HT-29 (cell line): ENCODE data around the gene PCDHGA8. TPM values are rescaled to one million over a fixed set of nuclear protein-coding genes. Genes with fewer than 3 reads are reported as not detected.
"Not testable (repeated sequence)": the region's sequence is repeated elsewhere in the genome, so short reads cannot be mapped to it uniquely, and the experiment has no call there.

Source experiments
- DNase-seq: peaks from one replicate; pipeline ENCODE4 v3.0.0-alpha.2; 2015; ENCODE audit warnings: low spot score
- total RNA-seq: library from RNA; depleted of rRNA; stranded (reverse); fragments of >200 nt; shearing (Covaris generic); gene quantifications from 2 replicates; pipeline ENCODE4 v1.2.3, GENCODE V29; 2014; rRNA removed

Gene PCDHGA8
- total RNA-seq, 1 experiment from 2014 or later = not detected

DNA sequence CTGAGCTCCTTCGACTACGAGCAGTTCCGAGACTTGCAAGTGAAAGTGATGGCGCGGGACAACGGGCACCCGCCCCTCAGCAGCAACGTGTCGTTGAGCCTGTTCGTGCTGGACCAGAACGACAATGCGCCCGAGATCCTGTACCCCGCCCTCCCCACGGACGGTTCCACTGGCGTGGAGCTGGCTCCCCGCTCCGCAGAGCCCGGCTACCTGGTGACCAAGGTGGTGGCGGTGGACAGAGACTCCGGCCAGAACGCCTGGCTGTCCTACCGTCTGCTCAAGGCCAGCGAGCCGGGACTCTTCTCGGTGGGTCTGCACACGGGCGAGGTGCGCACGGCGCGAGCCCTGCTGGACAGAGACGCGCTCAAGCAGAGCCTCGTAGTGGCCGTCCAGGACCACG is 39.9 kb downstream of the PCDHGA8 start:
- DNase-seq = not testable (repeated sequence)

DNA sequence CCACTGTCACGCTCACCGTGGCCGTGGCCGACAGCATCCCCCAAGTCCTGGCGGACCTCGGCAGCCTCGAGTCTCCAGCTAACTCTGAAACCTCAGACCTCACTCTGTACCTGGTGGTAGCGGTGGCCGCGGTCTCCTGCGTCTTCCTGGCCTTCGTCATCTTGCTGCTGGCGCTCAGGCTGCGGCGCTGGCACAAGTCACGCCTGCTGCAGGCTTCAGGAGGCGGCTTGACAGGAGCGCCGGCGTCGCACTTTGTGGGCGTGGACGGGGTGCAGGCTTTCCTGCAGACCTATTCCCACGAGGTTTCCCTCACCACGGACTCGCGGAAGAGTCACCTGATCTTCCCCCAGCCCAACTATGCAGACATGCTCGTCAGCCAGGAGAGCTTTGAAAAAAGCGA is 40.3 kb downstream of the PCDHGA8 start:
- DNase-seq = not testable (repeated sequence)

DNA sequence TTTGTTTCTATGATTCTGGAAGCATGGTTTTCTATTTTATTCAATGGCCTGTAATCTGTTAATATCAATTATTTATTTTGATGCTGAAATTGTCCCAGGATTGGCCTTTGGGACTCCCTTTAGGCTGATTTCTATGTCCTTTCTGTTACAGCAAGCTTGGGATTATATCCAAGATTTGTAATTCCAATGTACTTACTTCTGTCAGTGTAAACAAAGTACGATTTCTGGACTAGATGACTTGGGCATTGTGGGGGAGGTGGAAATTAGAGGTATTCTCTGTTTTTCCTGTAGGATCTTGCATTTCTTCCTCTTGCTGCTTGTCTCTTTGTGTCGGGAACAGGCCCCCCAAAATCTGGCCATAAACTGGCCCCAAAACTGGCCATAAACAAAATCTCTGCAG is 41.6 kb downstream of the PCDHGA8 start:
- no peak for DNase-seq

DNA sequence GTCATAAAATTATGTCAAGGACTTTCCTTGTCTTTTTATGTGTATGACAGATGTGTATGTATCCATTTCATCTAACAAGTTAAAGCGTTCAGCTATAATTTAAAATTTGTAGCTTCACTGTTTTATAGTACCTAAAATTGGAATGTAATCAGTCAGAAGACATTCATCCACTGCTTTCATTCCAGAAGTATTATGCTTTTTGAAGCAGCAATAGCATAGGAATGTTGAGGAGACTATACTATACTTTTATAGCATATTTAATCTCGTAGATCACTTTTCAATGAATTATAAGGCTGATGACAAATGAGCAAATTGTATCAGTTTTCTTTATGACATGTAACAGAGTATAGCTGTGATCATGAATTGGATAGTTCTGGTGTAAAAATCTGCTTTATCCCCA is 44.8 kb downstream of the PCDHGA8 start:
- no peak for DNase-seq

DNA sequence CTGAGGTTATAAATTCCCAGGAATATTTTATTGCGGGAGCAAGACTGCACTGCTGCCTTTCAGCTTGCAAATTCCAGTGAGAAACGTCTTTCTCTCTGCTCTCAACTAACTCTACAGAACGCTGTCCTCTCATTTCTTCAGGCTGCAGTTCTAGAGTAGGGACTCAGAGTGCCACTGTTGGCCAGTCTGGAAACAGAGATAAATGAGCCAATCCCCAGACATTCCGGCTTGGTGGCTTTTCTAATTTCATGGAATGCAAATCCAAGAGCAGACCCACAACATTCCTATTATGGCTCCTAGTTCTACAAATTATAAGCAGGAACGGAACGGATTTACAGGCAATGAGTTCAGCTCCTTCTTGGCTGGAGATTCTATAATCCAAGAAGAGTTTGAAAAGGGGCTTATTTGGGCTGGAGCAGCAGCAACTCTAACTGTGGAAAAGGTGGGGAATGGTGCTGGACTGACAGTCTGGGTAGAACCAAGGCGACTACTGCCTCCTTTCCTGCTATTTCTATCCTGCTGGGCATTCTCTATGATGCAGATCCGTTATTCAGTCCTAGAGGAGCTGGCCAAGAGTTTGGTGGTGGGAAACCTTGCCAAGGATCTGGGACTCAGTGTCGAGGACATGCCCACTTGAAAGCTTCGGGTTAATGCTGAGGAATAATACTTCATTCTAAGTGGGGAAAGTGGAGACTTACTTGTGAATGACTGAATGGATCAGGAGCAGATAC is 47.1 kb downstream of the PCDHGA8 start:
- no peak for DNase-seq

DNA sequence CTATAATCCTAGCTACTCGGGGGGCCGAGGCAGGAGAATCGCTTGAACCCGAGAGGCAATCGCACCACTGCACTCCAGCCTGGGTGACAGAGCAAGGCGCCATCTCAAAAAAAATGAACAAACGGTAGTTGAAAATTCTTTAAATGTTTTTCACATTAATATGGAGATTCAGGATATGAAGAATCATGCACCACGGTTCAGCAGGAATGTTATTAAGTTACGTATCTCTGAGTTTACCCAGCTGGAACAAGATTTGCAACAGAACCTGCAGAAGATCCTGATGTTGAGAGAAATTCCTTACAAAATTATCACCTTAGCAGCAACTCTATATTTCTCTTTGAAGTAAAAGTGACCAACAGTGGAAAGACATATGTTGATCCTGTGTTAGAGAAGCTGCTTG is 47.9 kb downstream of the PCDHGA8 start:
- DNase-seq = no peak

DNA sequence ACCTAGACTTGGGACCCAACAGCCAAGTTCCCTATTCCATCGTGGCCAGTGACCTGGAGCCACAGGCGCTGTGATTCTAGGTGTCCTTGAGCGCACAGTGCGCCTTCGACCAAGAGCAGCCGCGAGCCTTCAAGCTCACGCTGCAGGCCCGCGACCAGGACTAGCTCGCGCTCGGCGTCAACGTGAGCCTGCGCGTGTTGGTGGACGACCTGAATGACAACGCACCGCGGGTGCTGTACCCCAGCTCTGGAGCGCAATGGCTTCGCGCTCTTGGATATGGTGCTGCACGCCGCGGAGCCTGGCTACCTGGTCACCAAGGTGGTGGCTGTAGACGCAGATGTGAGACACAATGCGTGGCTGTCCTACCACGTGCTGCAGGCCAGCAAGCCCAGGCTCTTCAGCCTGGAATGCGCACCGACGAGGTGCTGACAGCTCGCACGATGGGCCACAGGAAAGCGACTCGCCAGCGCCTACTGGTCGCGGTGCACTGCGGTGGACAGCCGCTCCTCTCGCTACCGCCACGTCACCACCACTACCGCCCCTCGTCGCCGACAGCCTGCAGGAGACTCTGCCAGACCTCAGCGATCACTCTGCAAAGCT is 49.2 kb downstream of the PCDHGA8 start:
- no peak for DNase-seq

Other genes starting within 250 kb of the PCDHGA8 start
- gene PCDHB6, start 242.6 kb upstream of the PCDHGA8 start, total RNA-seq = not detected in 2 replicates
- 0.05 TPM in 2 replicates for gene PCDHB7, start 220.0 kb upstream of the PCDHGA8 start, total RNA-seq
- 0.16 TPM in 1 of 2 replicates, not detected in the other for gene PCDHB8, start 214.8 kb upstream of the PCDHGA8 start, total RNA-seq
- 0.05 and 0.69 TPM in 2 replicates for gene PCDHB16, start 210.2 kb upstream of the PCDHGA8 start, total RNA-seq
- gene PCDHB9, start 205.5 kb upstream of the PCDHGA8 start, total RNA-seq = 0.03 and 0.25 TPM in 2 replicates
- 0.05 TPM in 1 of 2 replicates, not detected in the other for gene PCDHB10, start 200.3 kb upstream of the PCDHGA8 start, total RNA-seq
- 0.23 TPM in 1 of 2 replicates, not detected in the other for gene PCDHB11, start 193.0 kb upstream of the PCDHGA8 start, total RNA-seq
- gene PCDHB12, start 183.9 kb upstream of the PCDHGA8 start, total RNA-seq = 0.13 and 0.18 TPM in 2 replicates
- gene PCDHB13, start 178.7 kb upstream of the PCDHGA8 start, total RNA-seq = 0.05 and 0.15 TPM in 2 replicates
- 0.18 and 0.31 TPM in 2 replicates for gene PCDHB14, start 169.3 kb upstream of the PCDHGA8 start, total RNA-seq
- 0.05 and 0.20 TPM in 2 replicates for gene PCDHB15, start 147.2 kb upstream of the PCDHGA8 start, total RNA-seq
- 0.33 TPM in 1 of 2 replicates, not detected in the other for gene SLC25A2, start 88.6 kb upstream of the PCDHGA8 start, total RNA-seq
- 36.5 and 44.4 TPM in 2 replicates for gene TAF7, start 71.8 kb upstream of the PCDHGA8 start, total RNA-seq
- gene PCDHGA1, start 62.1 kb upstream of the PCDHGA8 start, total RNA-seq = 0.21 and 0.61 TPM in 2 replicates
- 0.03 and 0.05 TPM in 2 replicates for gene PCDHGA2, start 53.9 kb upstream of the PCDHGA8 start, total RNA-seq
- 0.10 TPM in 1 of 2 replicates, not detected in the other for gene PCDHGA3, start 48.8 kb upstream of the PCDHGA8 start, total RNA-seq
- 0.10 and 0.23 TPM in 2 replicates for gene PCDHGB1, start 42.5 kb upstream of the PCDHGA8 start, total RNA-seq
- gene PCDHGA4, start 37.6 kb upstream of the PCDHGA8 start, total RNA-seq = 0.05 TPM in 1 of 2 replicates, not detected in the other
- 0.26 TPM in 1 of 2 replicates, not detected in the other for gene PCDHGB2, start 32.6 kb upstream of the PCDHGA8 start, total RNA-seq
- gene PCDHGA5, start 28.5 kb upstream of the PCDHGA8 start, total RNA-seq = 0.13 TPM in 2 replicates
- 0.41 and 0.47 TPM in 2 replicates for gene PCDHGB3, start 22.4 kb upstream of the PCDHGA8 start, total RNA-seq
- gene PCDHGA6, start 18.7 kb upstream of the PCDHGA8 start, total RNA-seq = 0.21 and 0.48 TPM in 2 replicates
- 0.03 TPM in 1 of 2 replicates, not detected in the other for gene PCDHGA7, start 9.9 kb upstream of the PCDHGA8 start, total RNA-seq
- 0.05 TPM in 1 of 2 replicates, not detected in the other for gene PCDHGB4, start 4.9 kb upstream of the PCDHGA8 start, total RNA-seq
- gene PCDHGB5, start 5.3 kb downstream of the PCDHGA8 start, total RNA-seq = not detected in 2 replicates
- 0.31 and 0.50 TPM in 2 replicates for gene PCDHGA9, start 10.1 kb downstream of the PCDHGA8 start, total RNA-seq
- 0.18 and 0.33 TPM in 2 replicates for gene PCDHGB6, start 15.4 kb downstream of the PCDHGA8 start, total RNA-seq
- gene PCDHGA10, start 20.4 kb downstream of the PCDHGA8 start, total RNA-seq = 2.8 and 4.3 TPM in 2 replicates
- 0.66 and 2.1 TPM in 2 replicates for gene PCDHGB7, start 25.0 kb downstream of the PCDHGA8 start, total RNA-seq
- gene PCDHGA11, start 28.4 kb downstream of the PCDHGA8 start, total RNA-seq = 0.13 and 0.64 TPM in 2 replicates
- gene PCDHGA12, start 37.9 kb downstream of the PCDHGA8 start, total RNA-seq = 0.13 and 0.37 TPM in 2 replicates
- gene PCDHGC3, start 83.3 kb downstream of the PCDHGA8 start, total RNA-seq = 1.8 and 2.1 TPM in 2 replicates
- gene PCDHGC4, start 92.4 kb downstream of the PCDHGA8 start, total RNA-seq = 1.7 TPM in 1 of 2 replicates, not detected in the other
- gene PCDHGC5, start 96.4 kb downstream of the PCDHGA8 start, total RNA-seq = 0.61 TPM in 1 of 2 replicates, not detected in the other
- gene DIAPH1, start 226.4 kb downstream of the PCDHGA8 start, total RNA-seq = 52.1 and 74.7 TPM in 2 replicates
- 69.8 and 84.9 TPM in 2 replicates for gene HDAC3, start 244.2 kb downstream of the PCDHGA8 start, total RNA-seq
- 26.6 and 27.2 TPM in 2 replicates for gene RELL2, start 244.4 kb downstream of the PCDHGA8 start, total RNA-seq